KMS-11 (cell line): Measurements from ENCODE around the gene SPTSSB.

Source experiments
- H2AFZ ChIP-seq: fragments of 200-600 bp; sonication (generic); 2 replicates; pipeline ENCODE4 v1.6.1; 2016; ENCODE audit warnings: antibody characterized with exemption, mixed run types, low read depth
- H3K27ac ChIP-seq: fragments of 200-600 bp; sonication (generic); 2 replicates; pipeline ENCODE4 v1.6.1; 2016; ENCODE audit warnings: mild to moderate bottlenecking, mixed run types
- H3K27me3 ChIP-seq: fragments of 200-600 bp; sonication (generic); 2 replicates; pipeline ENCODE4 v1.6.1; 2017; ENCODE audit warnings: mild to moderate bottlenecking, low read depth, mixed run types, moderate library complexity; ENCODE audit not compliant: insufficient read depth
- H3K36me3 ChIP-seq: fragments of 200-600 bp; sonication (generic); 2 replicates; pipeline ENCODE4 v1.6.1; 2017; ENCODE audit warnings: mild to moderate bottlenecking, mixed run types; ENCODE audit not compliant: insufficient read depth
- H3K4me1 ChIP-seq: fragments of 200-600 bp; sonication (generic); 2 replicates; pipeline ENCODE4 v1.6.1; 2016; ENCODE audit warnings: mild to moderate bottlenecking, low read depth, mixed run types; ENCODE audit not compliant: poor library complexity, severe bottlenecking
- H3K4me2 ChIP-seq: fragments of 200-600 bp; sonication (generic); 2 replicates; pipeline ENCODE4 v1.7.0; 2016; ENCODE audit warnings: mild to moderate bottlenecking, mixed run types
- H3K4me3 ChIP-seq: fragments of 200-600 bp; sonication (generic); IDR thresholded peaks from 2 replicates; pipeline ENCODE4 v1.6.1; 2017; ENCODE audit warnings: low read depth, low read length, mixed read lengths; ENCODE audit not compliant: insufficient read depth
- H3K79me2 ChIP-seq: fragments of 200-600 bp; sonication (generic); 2 replicates; pipeline ENCODE4 v1.6.1; 2016; ENCODE audit warnings: low read depth, mixed run types; ENCODE audit not compliant: insufficient read depth
- H3K9ac ChIP-seq: fragments of 200-600 bp; sonication (generic); 2 replicates; pipeline ENCODE4 v1.6.1; 2016; ENCODE audit warnings: mild to moderate bottlenecking, mixed run types
- H4K20me1 ChIP-seq: fragments of 200-600 bp; sonication (generic); 2 replicates; pipeline ENCODE4 v1.6.1; 2016; ENCODE audit warnings: mild to moderate bottlenecking, mixed run types; ENCODE audit not compliant: insufficient read depth
- TF ChIP-seq, protein P1 (sequence below): fragments of 200-600 bp; sonication (generic); conservative IDR thresholded peaks from 2 replicates; pipeline ENCODE4 v1.6.1; 2017; ENCODE audit warnings: low read depth, mild to moderate bottlenecking, antibody characterized with exemption, low read length, moderate library complexity, mixed read lengths

The SPTSSB gene

DNA sequence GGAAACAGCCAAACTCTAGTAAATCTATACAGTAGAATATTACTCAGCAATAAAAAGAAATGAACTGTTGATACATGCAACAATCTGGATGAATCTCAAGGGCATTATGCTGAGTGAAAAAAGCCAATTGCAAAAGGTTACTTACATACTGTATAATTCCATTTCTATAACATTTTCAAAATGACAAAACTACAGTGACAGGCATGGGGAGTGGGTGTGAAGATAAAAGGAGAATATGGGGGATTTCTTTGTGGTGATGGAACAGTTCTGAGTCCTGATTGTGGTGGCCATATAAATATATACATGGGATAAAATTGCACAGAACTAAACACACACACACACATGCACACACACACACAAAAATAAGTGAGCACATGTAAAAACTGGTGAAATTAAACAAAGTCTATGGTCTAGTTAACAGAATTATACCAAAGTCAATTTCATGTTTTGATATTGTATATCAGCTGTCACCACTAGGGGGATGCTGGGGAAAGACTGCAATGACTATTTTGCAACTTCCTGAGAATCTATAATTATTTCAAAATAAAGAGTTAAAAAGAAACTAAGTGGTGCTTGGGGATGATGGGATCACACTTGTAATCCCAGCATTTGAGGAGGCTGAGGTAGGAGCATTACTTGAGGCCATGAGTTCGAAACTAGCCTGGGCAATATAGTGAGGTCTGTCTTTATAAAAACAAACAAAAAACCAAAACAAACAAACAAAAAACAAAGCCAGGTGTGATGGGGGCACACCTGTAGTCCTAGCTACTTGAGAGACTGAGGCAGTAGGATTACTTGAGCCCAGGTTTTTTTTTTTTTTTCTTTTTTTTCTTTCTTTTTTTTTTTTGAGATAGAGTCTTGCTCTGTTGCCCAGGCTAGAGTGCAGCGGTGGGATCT is 66.0 kb downstream of the SPTSSB start:
- Histone ChIP-seq H3K4me3 (no peak overlapping the region), H4K20me1 (no peaks in the 10 kb centered on the region), H3K9ac (no peak overlapping the region), H2AFZ (no peak overlapping the region), H3K36me3 (no peaks in the 10 kb centered on the region), H3K4me1 (no peaks in the 10 kb centered on the region), H3K27me3 (no peaks in the 10 kb centered on the region), H3K4me2 (no peak overlapping the region), H3K79me2 (no peaks in the 10 kb centered on the region), H3K27ac (no peak overlapping the region)
- TF ChIP-seq, protein P1, sequence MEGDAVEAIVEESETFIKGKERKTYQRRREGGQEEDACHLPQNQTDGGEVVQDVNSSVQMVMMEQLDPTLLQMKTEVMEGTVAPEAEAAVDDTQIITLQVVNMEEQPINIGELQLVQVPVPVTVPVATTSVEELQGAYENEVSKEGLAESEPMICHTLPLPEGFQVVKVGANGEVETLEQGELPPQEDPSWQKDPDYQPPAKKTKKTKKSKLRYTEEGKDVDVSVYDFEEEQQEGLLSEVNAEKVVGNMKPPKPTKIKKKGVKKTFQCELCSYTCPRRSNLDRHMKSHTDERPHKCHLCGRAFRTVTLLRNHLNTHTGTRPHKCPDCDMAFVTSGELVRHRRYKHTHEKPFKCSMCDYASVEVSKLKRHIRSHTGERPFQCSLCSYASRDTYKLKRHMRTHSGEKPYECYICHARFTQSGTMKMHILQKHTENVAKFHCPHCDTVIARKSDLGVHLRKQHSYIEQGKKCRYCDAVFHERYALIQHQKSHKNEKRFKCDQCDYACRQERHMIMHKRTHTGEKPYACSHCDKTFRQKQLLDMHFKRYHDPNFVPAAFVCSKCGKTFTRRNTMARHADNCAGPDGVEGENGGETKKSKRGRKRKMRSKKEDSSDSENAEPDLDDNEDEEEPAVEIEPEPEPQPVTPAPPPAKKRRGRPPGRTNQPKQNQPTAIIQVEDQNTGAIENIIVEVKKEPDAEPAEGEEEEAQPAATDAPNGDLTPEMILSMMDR, result peak; percentile 91

DNA sequence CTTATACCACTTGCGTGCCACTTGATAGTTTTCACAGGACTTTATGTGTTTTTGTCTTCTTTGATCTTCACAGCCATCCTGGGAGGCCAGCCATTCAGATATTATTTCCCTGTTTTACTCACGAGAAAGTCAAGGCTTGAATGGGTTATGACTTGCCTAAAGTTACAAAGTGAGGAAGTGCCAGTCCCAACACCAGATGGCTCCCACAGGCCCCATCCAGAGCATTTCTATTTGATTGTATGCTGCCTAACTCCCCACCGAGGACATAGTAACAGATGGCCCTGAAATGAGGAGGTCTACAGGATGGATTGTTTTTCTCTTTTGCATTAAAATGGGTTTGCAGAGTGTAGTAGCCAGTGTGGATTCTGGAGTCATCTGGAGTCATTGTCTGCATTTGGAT is 74.5 kb downstream of the SPTSSB start:
- no peaks in the 10 kb centered on the region for H3K36me3 ChIP-seq
- no peak overlapping the region for H2AFZ ChIP-seq
- no peaks in the 10 kb centered on the region for H3K79me2 ChIP-seq
- no peak overlapping the region for H3K9ac ChIP-seq
- TF ChIP-seq, protein P1, result no peak
- H3K4me2 ChIP-seq, result no peak overlapping the region
- no peak overlapping the region for H3K27ac ChIP-seq
- no peaks in the 10 kb centered on the region for H4K20me1 ChIP-seq
- H3K4me3 ChIP-seq, result no peak overlapping the region
- no peaks in the 10 kb centered on the region for H3K4me1 ChIP-seq
- no peaks in the 10 kb centered on the region for H3K27me3 ChIP-seq

DNA sequence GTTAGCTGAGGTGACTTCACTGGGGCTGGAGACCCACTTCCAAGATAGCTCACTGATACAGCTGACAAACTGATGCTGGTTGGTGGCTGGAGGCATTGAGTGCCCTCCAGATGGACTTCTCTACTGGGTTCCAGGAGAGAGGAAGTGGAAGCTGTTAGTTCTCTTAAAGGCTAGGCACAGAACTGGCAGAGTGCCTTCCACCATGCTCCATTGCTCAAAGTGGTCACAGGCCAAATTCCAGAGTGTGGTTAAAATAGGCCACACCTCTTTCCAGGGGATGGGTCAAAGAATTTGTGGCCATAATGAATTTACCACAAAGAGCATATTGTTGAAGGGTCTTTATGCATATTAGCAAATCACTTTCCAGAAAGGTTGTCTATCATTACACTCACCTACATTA is 76.0 kb downstream of the SPTSSB start:
- H4K20me1 ChIP-seq, result no peaks in the 10 kb centered on the region
- H3K79me2 ChIP-seq, result no peaks in the 10 kb centered on the region
- H3K36me3 ChIP-seq, result no peaks in the 10 kb centered on the region
- H3K9ac ChIP-seq, result no peak overlapping the region
- TF ChIP-seq, protein P1, result no peak
- H3K27ac ChIP-seq, result no peak overlapping the region
- H3K4me2 ChIP-seq, result no peak overlapping the region
- H3K27me3 ChIP-seq, result no peaks in the 10 kb centered on the region
- H2AFZ ChIP-seq, result no peak overlapping the region
- no peaks in the 10 kb centered on the region for H3K4me1 ChIP-seq
- no peak overlapping the region for H3K4me3 ChIP-seq
